Loucy (cell line): ENCODE measurements around the gene CR1.

Source experiments
- H2AFZ ChIP-seq: fragments of 200-600 bp; sonication (generic); 2 replicates; pipeline ENCODE4 v1.6.0; 2016; ENCODE audit warnings: antibody characterized with exemption, mild to moderate bottlenecking, low read length, moderate library complexity
- H3F3A ChIP-seq: fragments of 200-600 bp; 2 replicates; pipeline ENCODE4 v1.6.0; 2016; ENCODE audit warnings: antibody characterized with exemption, low read depth, mild to moderate bottlenecking
- H3K27me3 ChIP-seq: fragments of 200-600 bp; sonication (generic); 2 replicates; pipeline ENCODE4 v1.6.1; 2014; ENCODE audit warnings: low read length, mild to moderate bottlenecking; ENCODE audit not compliant: insufficient read depth, poor library complexity, severe bottlenecking
- H3K36me3 ChIP-seq: fragments of 200-600 bp; sonication (generic); 2 replicates; pipeline ENCODE4 v1.6.1; 2016; ENCODE audit warnings: low read length; ENCODE audit not compliant: insufficient read depth
- H3K4me1 ChIP-seq: fragments of 200-600 bp; sonication (generic); 2 replicates; pipeline ENCODE4 v1.5.1; 2014; ENCODE audit warnings: low read length, mild to moderate bottlenecking; ENCODE audit not compliant: insufficient read depth, poor library complexity, severe bottlenecking
- H3K4me2 ChIP-seq: fragments of 200-600 bp; sonication (generic); 2 replicates; pipeline ENCODE4 v1.6.0; 2014; ENCODE audit warnings: antibody characterized with exemption, low read length, low read depth, mild to moderate bottlenecking; ENCODE audit not compliant: poor library complexity, severe bottlenecking
- H3K4me3 ChIP-seq: fragments of 200-600 bp; sonication (generic); 2 replicates; pipeline ENCODE4 v1.5.1; 2014; ENCODE audit warnings: low read length, mild to moderate bottlenecking, mixed read lengths; ENCODE audit not compliant: poor library complexity, severe bottlenecking
- H3K79me2 ChIP-seq: fragments of 200-600 bp; sonication (generic); 2 replicates; pipeline ENCODE4 v1.6.1; 2014; ENCODE audit warnings: low read length; ENCODE audit not compliant: insufficient read depth
- H3K9ac ChIP-seq: fragments of 200-600 bp; sonication (generic); 2 replicates; pipeline ENCODE4 v1.6.0; 2014; ENCODE audit warnings: mild to moderate bottlenecking, low read depth, low read length, moderate library complexity; ENCODE audit not compliant: poor library complexity, severe bottlenecking
- H3K9me2 ChIP-seq: fragments of 200-600 bp; sonication (generic); replicated peaks from 2 replicates; pipeline ENCODE4 v1.6.1; 2016; ENCODE audit warnings: low read depth, low read length, mixed read lengths
- H3K9me3 ChIP-seq: fragments of 200-600 bp; sonication (generic); 2 replicates; pipeline ENCODE4 v1.6.1; 2014; ENCODE audit warnings: mild to moderate bottlenecking, antibody characterized with exemption, low read length, low read depth; ENCODE audit not compliant: insufficient read depth
- H4K20me1 ChIP-seq: fragments of 200-600 bp; sonication (generic); 2 replicates; pipeline ENCODE4 v1.6.0; 2014; ENCODE audit warnings: antibody characterized with exemption, low read length, mild to moderate bottlenecking; ENCODE audit not compliant: insufficient read depth, poor library complexity, severe bottlenecking
- EZH2phosphoT487 ChIP-seq: fragments of 200-600 bp; IDR thresholded peaks from 2 replicates; pipeline ENCODE4 v1.6.1; 2018; ENCODE audit warnings: antibody characterized with exemption, mild to moderate bottlenecking, moderate library complexity, borderline replicate concordance
- TF ChIP-seq, protein P1 (sequence below): fragments of 200-600 bp; sonication (generic); conservative IDR thresholded peaks from 2 replicates; pipeline ENCODE4 v1.5.1; 2014; ENCODE audit warnings: mild to moderate bottlenecking, antibody characterized with exemption, low read length

The CR1 gene

GRCh38 chr1:207500306-207500705, 4.3 kb downstream of the CR1 start:
- no peaks in the 10 kb centered on the region for H3K9me3 ChIP-seq
- no peak overlapping the region for H3K4me2 ChIP-seq
- H2AFZ ChIP-seq = no peak overlapping the region
- TF ChIP-seq, protein P1, sequence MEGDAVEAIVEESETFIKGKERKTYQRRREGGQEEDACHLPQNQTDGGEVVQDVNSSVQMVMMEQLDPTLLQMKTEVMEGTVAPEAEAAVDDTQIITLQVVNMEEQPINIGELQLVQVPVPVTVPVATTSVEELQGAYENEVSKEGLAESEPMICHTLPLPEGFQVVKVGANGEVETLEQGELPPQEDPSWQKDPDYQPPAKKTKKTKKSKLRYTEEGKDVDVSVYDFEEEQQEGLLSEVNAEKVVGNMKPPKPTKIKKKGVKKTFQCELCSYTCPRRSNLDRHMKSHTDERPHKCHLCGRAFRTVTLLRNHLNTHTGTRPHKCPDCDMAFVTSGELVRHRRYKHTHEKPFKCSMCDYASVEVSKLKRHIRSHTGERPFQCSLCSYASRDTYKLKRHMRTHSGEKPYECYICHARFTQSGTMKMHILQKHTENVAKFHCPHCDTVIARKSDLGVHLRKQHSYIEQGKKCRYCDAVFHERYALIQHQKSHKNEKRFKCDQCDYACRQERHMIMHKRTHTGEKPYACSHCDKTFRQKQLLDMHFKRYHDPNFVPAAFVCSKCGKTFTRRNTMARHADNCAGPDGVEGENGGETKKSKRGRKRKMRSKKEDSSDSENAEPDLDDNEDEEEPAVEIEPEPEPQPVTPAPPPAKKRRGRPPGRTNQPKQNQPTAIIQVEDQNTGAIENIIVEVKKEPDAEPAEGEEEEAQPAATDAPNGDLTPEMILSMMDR = no peak
- no peak for TF ChIP-seq EZH2phosphoT487
- peaks cover 33% of the 10 kb centered on the region for H3K27me3 ChIP-seq
- no peak overlapping the region for H3K4me3 ChIP-seq
- no peaks in the 10 kb centered on the region for H3K4me1 ChIP-seq
- no peaks in the 10 kb centered on the region for H4K20me1 ChIP-seq
- no peaks in the 10 kb centered on the region for H3K9me2 ChIP-seq
- H3K36me3 ChIP-seq = no peaks in the 10 kb centered on the region
- no peaks in the 10 kb centered on the region for H3K79me2 ChIP-seq
- no peaks in the 10 kb centered on the region for H3F3A ChIP-seq
- no peak overlapping the region for H3K9ac ChIP-seq

DNA sequence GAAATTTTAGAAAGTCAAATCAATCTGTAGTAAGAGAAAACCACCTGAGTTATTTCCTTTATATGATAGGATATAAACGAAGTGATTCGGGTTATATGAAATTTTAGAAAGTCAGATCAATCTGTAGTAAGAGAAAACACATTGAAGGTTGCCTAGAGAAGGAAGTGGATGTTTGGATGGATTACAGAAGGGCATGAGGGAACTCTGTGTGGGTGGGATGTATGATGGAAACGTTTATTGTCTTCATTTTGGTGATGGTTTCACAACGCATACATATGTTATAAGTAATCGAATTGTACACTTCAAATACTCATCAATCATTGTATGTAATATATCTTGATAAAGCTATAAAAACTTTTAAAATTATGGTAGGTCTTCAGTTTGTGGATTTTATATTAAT, 5.1 kb downstream of the CR1 start:
- TF ChIP-seq EZH2phosphoT487 = no peak
- TF ChIP-seq, protein P1 = no peak
- H3K4me2 ChIP-seq = no peak overlapping the region
- no peak overlapping the region for H3K9ac ChIP-seq
- H3K9me2 ChIP-seq = no peaks in the 10 kb centered on the region
- no peaks in the 10 kb centered on the region for H3K9me3 ChIP-seq
- H3K4me3 ChIP-seq = no peak overlapping the region
- no peaks in the 10 kb centered on the region for H3F3A ChIP-seq
- no peaks in the 10 kb centered on the region for H3K4me1 ChIP-seq
- no peaks in the 10 kb centered on the region for H3K36me3 ChIP-seq
- no peaks in the 10 kb centered on the region for H4K20me1 ChIP-seq
- peaks cover 26% of the 10 kb centered on the region for H3K27me3 ChIP-seq
- no peaks in the 10 kb centered on the region for H3K79me2 ChIP-seq
- H2AFZ ChIP-seq = no peak overlapping the region

- H3F3A ChIP-seq = no peaks in the 10 kb centered on the region
- no peak overlapping the region for H3K4me3 ChIP-seq
- no peaks in the 10 kb centered on the region for H3K79me2 ChIP-seq
- TF ChIP-seq EZH2phosphoT487 = no peak
- TF ChIP-seq, protein P1 = no peak
- H3K9me2 ChIP-seq = no peaks in the 10 kb centered on the region
- H3K9ac ChIP-seq = no peak overlapping the region
- H3K27me3 ChIP-seq = peaks cover 9% of the 10 kb centered on the region
- no peaks in the 10 kb centered on the region for H3K4me1 ChIP-seq
- no peaks in the 10 kb centered on the region for H3K36me3 ChIP-seq
- no peaks in the 10 kb centered on the region for H4K20me1 ChIP-seq
- no peak overlapping the region for H3K4me2 ChIP-seq
- H3K9me3 ChIP-seq = no peaks in the 10 kb centered on the region
- no peak overlapping the region for H2AFZ ChIP-seq
Measured at GRCh38 chr1:207502726-207503125, 6.8 kb downstream of the CR1 start.
